HepG2 (cell line): ENCODE results near the gene PMAIP1. TPM values are rescaled to one million over a fixed set of nuclear protein-coding genes. Genes with fewer than 3 reads are reported as not detected.

Experiments used
- ATAC-seq: fragments of 200-7000 bp; cut with Tn5 transposase; 3 replicates; pipeline ENCODE4 v1.9.1; 2020; ENCODE audit warnings: mild to moderate bottlenecking, moderate library complexity
- BruUV-seq: library from RNA; stranded (reverse); fragments of 400-500 nt; replicated peaks from 2 replicates; lab custom pipeline; 2021; lab: Mats Ljungman, UMichigan
- CTCF ChIA-PET: fragments of 300-600 bp; formaldehyde crosslinking; extraction: SDS; loops from one replicate; lab custom pipeline; 2021; ENCODE audit warnings: low total read pairs, inconsistent platforms, low intra/inter-chr PET ratio; lab: Yijun Ruan, JAX
- POLR2A ChIA-PET: fragments of 350-600 bp; sonication (Branson Sonifier 250); formaldehyde crosslinking; loops from one replicate; lab custom pipeline; 2020; ENCODE audit warnings: antibody characterized with exemption, inconsistent platforms; lab: Yijun Ruan, JAX
- DNase-seq: peaks from one replicate; pipeline ENCODE4 v3.0.0-alpha.2; 2015; ENCODE audit warnings: low spot score
- FAIRE-seq: peaks from 3 replicates; lab custom pipeline; 2011; peaks lifted over from hg19 to GRCh38; lab: Jason Lieb, UNC
- H2AFZ ChIP-seq: one replicate; pipeline ENCODE4 v1.6.1; 2011; ENCODE audit warnings: low read length, inconsistent platforms
- H3K27ac ChIP-seq: fragments of 300-600 bp; 3 replicates; pipeline ENCODE4 v1.8.0; 2011; ENCODE audit warnings: mixed run types, mild to moderate bottlenecking, mixed read lengths, low read length, inconsistent platforms; ENCODE audit not compliant: insufficient read depth; ENCODE audit errors: extremely low read length
- H3K27me3 ChIP-seq, 2 experiments: fragments of 200-600 bp in 1 of 2; 2 replicates in 1 of 2; 3 replicates in 1 of 2; pipeline versions ENCODE4 v1.6.0 to v1.8.0; 2011; ENCODE audit warnings: low read length in 2 of 2, mild to moderate bottlenecking in 2 of 2, moderate library complexity in 2 of 2, inconsistent platforms in 1 of 2; ENCODE audit not compliant: insufficient read depth in 2 of 2, control insufficient read depth in 1 of 2
- H3K36me3 ChIP-seq, 2 experiments: fragments of 200-600 bp in 1 of 2; replicated peaks in 1 of 2; 2 replicates in 1 of 2; 3 replicates in 1 of 2; pipeline versions ENCODE4 v1.5.1 to v1.8.0; 2011; ENCODE audit warnings: low read length in 2 of 2, inconsistent platforms in 1 of 2; ENCODE audit not compliant: insufficient read depth in 2 of 2, control insufficient read depth in 1 of 2
- H3K4me1 ChIP-seq: 2 replicates; pipeline ENCODE4 v1.5.1; 2012; ENCODE audit warnings: low read length, inconsistent platforms; ENCODE audit not compliant: insufficient read depth
- H3K4me2 ChIP-seq: 2 replicates; pipeline ENCODE4 v1.6.0; 2011; ENCODE audit warnings: low read depth, low read length, inconsistent platforms
- H3K4me3 ChIP-seq, 3 experiments: fragments of 200-600 bp in 1 of 3; sonication (generic), shearing (Covaris generic) in 1 of 3; replicated peaks in 1 of 3; 2 replicates each; pipeline ENCODE4 v1.5.1; 2011 to 2016; ENCODE audit warnings: low read length in 3 of 3, inconsistent platforms in 2 of 3, low read depth in 2 of 3, mild to moderate bottlenecking in 2 of 3, control low read depth in 1 of 3, mixed read lengths in 1 of 3; ENCODE audit not compliant: insufficient read depth in 1 of 3
- H3K79me2 ChIP-seq: one replicate; pipeline ENCODE4 v1.6.1; 2011; ENCODE audit warnings: low read length, inconsistent platforms; ENCODE audit not compliant: insufficient read depth
- H3K9ac ChIP-seq: 2 replicates; pipeline ENCODE4 v1.6.0; 2011; ENCODE audit warnings: mild to moderate bottlenecking, low read depth, low read length, inconsistent platforms; ENCODE audit not compliant: insufficient read depth
- H3K9me3 ChIP-seq: 2 replicates; pipeline ENCODE4 v1.5.1; 2012; ENCODE audit warnings: mild to moderate bottlenecking, low read length
- H4K20me1 ChIP-seq: 2 replicates; pipeline ENCODE4 v1.6.0; 2011; ENCODE audit warnings: inconsistent platforms, mild to moderate bottlenecking, low read length, moderate library complexity; ENCODE audit not compliant: insufficient read depth
- ATF7 ChIP-seq, 2 experiments: fragments of 450-650 bp in 1 of 2; sonication (generic) in 1 of 2; formaldehyde crosslinking in 1 of 2; IDR thresholded peaks; 2 replicates each; pipeline versions ENCODE4 v1.4.0 to v1.6.1; 2016 to 2020; ENCODE audit warnings: antibody characterized with exemption in 1 of 2, mild to moderate bottlenecking in 1 of 2, missing genetic modification reagents in 1 of 2
- CBX1 ChIP-seq: IDR thresholded peaks from one replicate; pipeline ENCODE4 v1.6.1; 2016; ENCODE audit warnings: antibody characterized with exemption, low read depth
- FOXA1 ChIP-seq, 2 experiments: fragments of 450-650 bp in 1 of 2; sonication (generic) in 1 of 2; formaldehyde crosslinking in 1 of 2; IDR thresholded peaks; 2 replicates each; pipeline versions ENCODE4 v1.4.0 to v1.6.1; 2016 to 2020; ENCODE audit warnings: missing genetic modification reagents in 1 of 2
- GLI4 ChIP-seq: sonication (generic); formaldehyde crosslinking; IDR thresholded peaks from 2 replicates; pipeline ENCODE4 v1.5.1; 2020; ENCODE audit warnings: missing genetic modification reagents, mild to moderate bottlenecking, moderate library complexity, borderline replicate concordance
- ISL2 ChIP-seq: sonication (generic); formaldehyde crosslinking; IDR thresholded peaks from 2 replicates; pipeline ENCODE4 v1.5.0; 2020; ENCODE audit warnings: missing genetic modification reagents
- KDM2A ChIP-seq: sonication (generic); formaldehyde crosslinking; IDR thresholded peaks from 2 replicates; pipeline ENCODE4 v1.4.0; 2020; ENCODE audit warnings: low read depth, missing genetic modification reagents, borderline replicate concordance
- KDM4B ChIP-seq: sonication (generic); formaldehyde crosslinking; IDR thresholded peaks from 2 replicates; pipeline ENCODE4 v1.4.0; 2020; ENCODE audit warnings: missing genetic modification reagents
- ONECUT2 ChIP-seq: sonication (generic); formaldehyde crosslinking; IDR thresholded peaks from 2 replicates; pipeline ENCODE4 v1.4.0; 2020; ENCODE audit warnings: missing genetic modification reagents
- PHF21A ChIP-seq: sonication (generic); formaldehyde crosslinking; IDR thresholded peaks from 2 replicates; pipeline ENCODE4 v1.5.0; 2020; ENCODE audit warnings: mild to moderate bottlenecking, missing genetic modification reagents
- PHF8 ChIP-seq: sonication (generic); formaldehyde crosslinking; IDR thresholded peaks from 2 replicates; pipeline ENCODE4 v1.5.0; 2020; ENCODE audit warnings: missing genetic modification reagents
- SP4 ChIP-seq: sonication (generic); formaldehyde crosslinking; IDR thresholded peaks from 2 replicates; pipeline ENCODE4 v1.8.1; 2023; ENCODE audit warnings: mild to moderate bottlenecking, missing genetic modification reagents
- THAP9 ChIP-seq: sonication (generic); formaldehyde crosslinking; IDR thresholded peaks from 2 replicates; pipeline ENCODE4; 2020; ENCODE audit warnings: missing genetic modification reagents, mild to moderate bottlenecking, borderline replicate concordance
- TSC22D2 ChIP-seq: sonication (generic); formaldehyde crosslinking; IDR thresholded peaks from 2 replicates; pipeline ENCODE4 v1.5.1; 2020; ENCODE audit warnings: missing genetic modification reagents, mild to moderate bottlenecking, borderline replicate concordance
- ZNF20 ChIP-seq: sonication (generic); formaldehyde crosslinking; IDR thresholded peaks from 2 replicates; pipeline ENCODE4 v1.4.0; 2020; ENCODE audit warnings: mild to moderate bottlenecking, moderate library complexity, missing genetic modification reagents
- ZNF24 ChIP-seq: fragments of 450-650 bp; IDR thresholded peaks from 2 replicates; pipeline ENCODE4 v1.6.1; 2017; ENCODE audit warnings: antibody characterized with exemption, mild to moderate bottlenecking
- ZNF275 ChIP-seq: sonication (generic); formaldehyde crosslinking; IDR thresholded peaks from 2 replicates; pipeline ENCODE4 v1.8.0; 2022; ENCODE audit warnings: missing genetic modification reagents, mild to moderate bottlenecking, inconsistent platforms, borderline replicate concordance
- WGBS: methylation state at CpG from one replicate; pipeline ENCODE4 v1.1.6; 2017; ENCODE audit warnings: low lambda C conversion rate; 5-methylcytosine and 5-hydroxymethylcytosine counted together
- in situ Hi-C: cut with HindIII; loops from 2 replicates; pipeline ENCODE4 v1.10.0; 2017; ENCODE audit warnings: low pct_unique_long_range_greater_than_20kb; ENCODE audit not compliant: extremely low pct_ligation_motif_present
- intact Hi-C: fragments of 100-400 bp; cut with micrococcal nuclease; formaldehyde crosslinking; loops from one replicate; pipeline ENCODE4 v1.10.0; 2022; ENCODE audit not compliant: unreplicated experiment
- polyA plus RNA-seq, 8 experiments: library from polyadenylated mRNA; depleted of rRNA in 3 of 8; stranded (reverse) in 7 of 8; unstranded in 1 of 8; fragments of >200 nt; fragmentation: Illumina TruSeq in 4 of 8; extraction: Trizol in 4 of 8; gene quantifications; 2 replicates each; pipeline versions ENCODE4 v1.2.1 to v1.2.3, GENCODE V29; 2011 to 2016; ENCODE audit warnings: low read depth in 4 of 8, missing spikeins in 1 of 8, mixed read lengths in 1 of 8; ENCODE audit not compliant: insufficient read depth in 1 of 8
- total RNA-seq, 5 experiments: library from RNA; depleted of rRNA; stranded (reverse); fragments of >200 nt; fragmentation: Illumina TruSeq; extraction: Trizol; gene quantifications; 2 replicates each; pipeline ENCODE4 v1.2.3, GENCODE V29; 2016; ENCODE audit warnings: low read depth in 1 of 5

The PMAIP1 gene
- total and polyA plus RNA-seq, 2 of the 13 experiments (the other 11 are each of a cell fraction or from before 2014, with no cell fraction given), result 1.5 to 1.7 TPM

GRCh38 chr18:59907172-59907571 lies 7.4 kb downstream of the PMAIP1 start:
- POLR2A ChIA-PET, result no interaction called here

GRCh38 chr18:59907660-59908059 lies 7.9 kb downstream of the PMAIP1 start:
- POLR2A ChIA-PET, result no interaction called here
- DNase-seq (no peak), ATAC-seq (no peak), FAIRE-seq (no peak)
- H4K20me1 ChIP-seq, result no peaks in the 10 kb centered on the region
- CTCF ChIA-PET, result no interaction called here
- no peak overlapping the region for H3K27ac ChIP-seq
- no peaks in the 10 kb centered on the region for H3K79me2 ChIP-seq
- no TSS peak for BruUV-seq
- peaks cover 0 to 8% of the 10 kb centered on the region in 2 experiments; a peak in 1 of 5 replicates for H3K27me3 ChIP-seq
- no peak overlapping the region for H3K9ac ChIP-seq
- H3K4me2 ChIP-seq, result no peak overlapping the region
- intact Hi-C loops, result no loop called here
- WGBS, result 15% methylated on average over 4 of the region's 4 CpGs
- H3K4me1 ChIP-seq, result no peaks in the 10 kb centered on the region
- H2AFZ ChIP-seq, result no peak overlapping the region
- H3K4me3 ChIP-seq, result no peak overlapping the region
- no peaks in the 10 kb centered on the region for H3K9me3 ChIP-seq
- in situ Hi-C loops, result no loop called here
- H3K36me3 ChIP-seq, result no peaks in the 10 kb centered on the region
- TF ChIP-seq PHF21A (CRISPR knock-in tag) (no peak), ISL2 (CRISPR knock-in tag) (no peak), ZNF275 (CRISPR knock-in tag) (no peak), GLI4 (CRISPR knock-in tag) (no peak), THAP9 (CRISPR knock-in tag) (no peak), SP4 (no peak), KDM2A (no peak), PHF8 (CRISPR knock-in tag) (no peak), TSC22D2 (CRISPR knock-in tag) (no peak), CBX1 (no peak), ZNF24 (no peak), FOXA1 (IDR thresholded peaks at IDR 0.05) (no peak), FOXA1 (CRISPR knock-in tag; IDR thresholded peaks at IDR 0.05) (no peak)

More at GRCh38 chr18:59907172-59907571, 7.4 kb downstream of the PMAIP1 start:
- Histone ChIP-seq H3K4me2 (no peak overlapping the region), H3K79me2 (no peaks in the 10 kb centered on the region), H3K4me1 (no peaks in the 10 kb centered on the region), H4K20me1 (no peaks in the 10 kb centered on the region), H3K9ac (no peak overlapping the region), H2AFZ (no peak overlapping the region), H3K27me3 (peaks cover 0 to 8% of the 10 kb centered on the region in 2 experiments; a peak in 1 of 5 replicates), H3K36me3 (no peaks in the 10 kb centered on the region), H3K4me3 (no peak overlapping the region), H3K27ac (no peak overlapping the region), H3K9me3 (no peaks in the 10 kb centered on the region)
- CTCF ChIA-PET, result no interaction called here
- ATAC-seq, result no peak
- no peak for DNase-seq
- no peak for FAIRE-seq
- in situ Hi-C loops (no loop called here), intact Hi-C loops (no loop called here)
- no TSS peak for BruUV-seq
- 10% methylated on average over 5 of the region's 5 CpGs for WGBS
- TF ChIP-seq ATF7 (IDR thresholded peaks at IDR 0.05) (peak; percentile 31; the same call in 1 of the 2 replicates), ATF7 (CRISPR knock-in tag; IDR thresholded peaks at IDR 0.05) (no peak), ONECUT2 (CRISPR knock-in tag) (no peak), ZNF20 (CRISPR knock-in tag) (no peak), KDM4B (CRISPR knock-in tag) (no peak)
